Effector CD8-positive, alpha-beta T cell (primary cell): ENCODE data around the gene NPIPB9.
"Not testable (repeated sequence)": the region's sequence is repeated elsewhere in the genome, so short reads cannot be mapped to it uniquely, and the experiment has no call there.

Experiments
- DNase-seq: peaks from one replicate; lab custom pipeline; 2025; lab: John Stamatoyannopoulos, UW
- total RNA-seq, 4 experiments: gene quantifications; one replicate each; lab custom pipeline; 2026; lab: John Stamatoyannopoulos, UW

Gene NPIPB9
- total RNA-seq: 0.18 to 0.68 (median 0.39) reads per million in 4 experiments

DNA sequence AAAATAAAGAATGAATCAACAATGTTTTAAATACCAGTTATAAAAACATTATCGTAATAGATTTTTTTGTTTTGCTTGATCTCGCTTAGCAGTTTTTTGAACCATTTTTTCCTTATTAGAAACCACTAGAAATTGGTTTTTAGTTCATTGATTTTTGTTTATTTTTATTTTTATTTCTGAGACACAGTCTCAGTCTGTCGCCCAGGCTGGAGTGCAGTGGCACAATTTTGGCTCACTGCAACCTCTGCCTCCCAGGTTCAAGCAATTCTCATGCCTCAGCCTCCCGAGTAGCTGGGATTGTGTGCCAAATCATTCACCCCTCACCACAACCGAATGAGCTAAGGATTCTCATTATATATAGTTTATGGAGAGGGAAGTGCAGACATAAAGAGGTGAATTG is at the start of gene NPIPB9:
NPIPB9 (plus strand) TSS at position 301 of the 400 bp plus-strand sequence.
- DNase-seq: not testable (repeated sequence)

DNA sequence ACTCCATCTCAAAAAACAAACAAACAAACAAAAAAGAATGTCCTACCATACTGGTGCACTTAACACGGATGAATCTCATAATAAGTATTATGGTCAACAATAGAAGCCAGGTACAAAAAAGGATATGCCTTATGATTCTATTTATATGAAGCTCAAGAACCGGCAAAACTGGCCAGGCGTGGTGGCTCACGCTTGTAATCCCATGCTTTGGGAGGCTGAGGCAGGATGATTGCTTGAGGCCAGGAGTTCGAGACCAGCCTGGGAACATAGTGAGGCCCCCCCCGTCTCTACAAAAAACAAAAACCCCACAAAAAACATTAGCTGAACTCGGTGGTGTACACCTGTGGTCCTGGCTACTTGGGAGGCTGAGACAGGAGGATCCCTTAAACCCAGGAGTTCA is 47.3 kb upstream of the NPIPB9 start:
- DNase-seq: not testable (repeated sequence)

DNA sequence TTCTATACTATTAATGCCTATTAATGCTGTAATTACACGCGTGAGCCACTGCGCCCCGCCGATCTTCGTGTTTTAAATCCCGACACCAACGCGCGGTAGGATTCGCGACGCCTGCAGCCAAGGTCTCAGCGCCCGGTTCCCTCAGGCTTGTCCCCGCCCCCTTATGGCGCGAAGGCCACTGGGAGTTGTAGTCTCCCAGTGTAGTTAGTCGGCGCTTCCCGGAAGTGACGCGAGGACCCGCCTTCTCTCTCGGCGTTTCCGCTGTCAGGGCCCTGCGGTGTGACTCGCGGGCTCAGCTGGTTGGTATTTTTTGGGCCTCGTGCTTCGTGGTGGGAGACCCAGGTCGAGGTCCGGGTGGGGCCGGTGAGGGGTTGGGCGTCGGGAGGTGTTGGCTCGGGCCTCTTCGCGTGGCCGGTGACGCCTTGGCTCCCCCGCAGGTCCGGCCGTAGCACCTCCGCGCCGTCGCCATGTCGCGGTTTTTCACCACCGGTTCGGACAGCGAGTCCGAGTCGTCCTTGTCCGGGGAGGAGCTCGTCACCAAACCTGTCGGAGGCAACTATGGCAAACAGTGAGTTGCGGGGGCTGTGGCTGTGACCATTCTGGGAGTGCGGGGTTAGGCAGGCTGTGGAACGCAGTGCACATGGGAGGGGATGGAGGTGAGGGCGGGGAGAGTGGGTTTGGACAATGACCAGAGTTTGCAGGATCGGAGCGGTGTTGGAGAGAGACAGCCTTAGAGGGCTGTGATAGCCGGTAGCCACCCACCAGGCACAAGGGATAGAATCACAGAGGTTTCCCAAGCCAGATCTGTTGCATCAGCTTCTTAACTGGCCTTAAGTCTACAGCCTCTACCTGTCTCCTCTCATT is 40.1 kb upstream of the NPIPB9 start, which contains the start of gene EIF3C:
EIF3C (plus strand) TSS at position 245 of the 864 bp plus-strand sequence; CDS start at position 468, 223 bp downstream.
- not testable (repeated sequence) for DNase-seq

DNA sequence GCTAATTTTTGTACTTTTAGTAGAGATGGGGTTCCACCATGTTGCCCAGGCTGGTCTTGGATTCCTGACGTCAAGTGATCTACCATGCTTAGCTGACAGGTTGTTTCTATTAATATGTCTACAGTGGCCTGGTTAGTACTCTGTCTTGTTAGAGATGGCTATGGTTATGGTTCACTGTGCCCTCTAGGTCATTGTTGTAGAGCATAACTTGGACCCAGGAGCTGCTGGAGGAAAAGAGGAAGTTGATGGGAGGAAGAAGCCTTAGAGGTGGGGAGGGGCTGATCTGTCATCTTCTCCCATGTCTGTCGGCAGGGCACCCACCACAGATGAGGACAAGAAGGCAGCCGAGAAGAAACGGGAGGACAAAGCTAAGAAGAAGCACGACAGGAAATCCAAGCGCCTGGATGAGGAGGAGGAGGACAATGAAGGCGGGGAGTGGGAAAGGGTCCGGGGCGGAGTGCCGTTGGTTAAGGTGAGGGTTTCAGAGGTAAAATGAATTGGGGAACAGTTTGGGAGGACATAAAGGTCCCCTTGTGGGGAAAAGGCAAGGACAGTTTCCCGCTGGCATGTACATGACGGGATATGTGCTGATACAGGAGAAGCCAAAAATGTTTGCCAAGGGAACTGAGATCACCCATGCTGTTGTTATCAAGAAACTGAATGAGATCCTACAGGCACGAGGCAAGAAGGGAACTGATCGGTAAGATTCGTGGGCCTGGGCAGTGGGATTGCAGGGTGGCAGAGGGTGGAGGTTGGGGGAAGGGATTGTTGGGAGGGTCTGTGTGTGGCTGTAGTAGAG is 28.5 kb upstream of the NPIPB9 start:
- DNase-seq: not testable (repeated sequence)

DNA sequence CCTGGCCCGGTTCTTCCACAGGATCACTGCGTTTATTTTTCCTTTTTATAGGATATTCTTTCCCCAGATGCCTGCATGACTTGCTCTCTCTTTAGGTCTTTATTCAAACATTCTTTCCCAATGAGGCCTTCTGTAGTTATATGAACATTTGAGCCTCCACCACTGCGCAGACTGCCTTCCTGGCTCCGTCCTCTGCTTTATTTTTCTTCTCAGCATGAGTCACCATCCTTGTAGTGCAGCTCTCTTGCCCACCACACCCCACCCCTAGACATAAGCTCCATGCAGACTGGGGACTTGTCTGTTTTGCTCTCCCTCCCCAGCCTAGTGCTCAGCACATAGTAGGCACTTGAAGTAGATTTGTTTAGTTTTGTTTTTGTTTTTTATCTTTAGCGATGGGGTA is 20.3 kb upstream of the NPIPB9 start:
- not testable (repeated sequence) for DNase-seq

DNA sequence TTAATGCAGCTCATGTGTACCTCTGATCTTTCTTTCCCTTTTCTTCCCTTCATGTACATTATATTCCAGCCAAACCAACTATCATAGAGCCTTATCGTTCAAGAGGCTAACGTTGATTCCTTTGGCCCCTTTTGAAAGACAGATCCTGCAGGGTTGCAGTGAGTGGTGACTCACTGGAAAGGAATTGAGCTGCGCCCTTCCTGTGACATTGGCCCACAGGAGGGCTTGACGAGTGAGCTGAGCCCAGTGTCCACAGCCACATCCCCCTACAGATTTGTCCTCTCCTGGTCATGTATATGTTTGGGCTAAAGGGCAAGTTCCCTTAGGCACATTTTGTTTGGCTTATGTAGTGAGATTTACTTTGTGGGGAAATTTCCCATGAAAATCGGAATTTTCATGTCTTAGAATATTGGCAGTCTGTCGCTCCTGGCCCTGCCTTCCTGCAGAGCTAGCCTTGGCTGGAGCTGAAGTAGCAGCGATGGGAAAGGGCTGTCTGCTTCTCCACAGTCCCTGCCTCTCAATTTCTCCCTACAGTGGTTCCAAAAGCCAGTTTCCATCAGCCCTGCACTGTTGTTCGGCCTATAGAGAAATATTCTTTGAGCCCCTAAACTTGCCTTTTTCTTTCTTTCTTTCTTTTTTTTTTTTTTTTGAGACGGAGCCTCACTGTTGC is 19.0 kb upstream of the NPIPB9 start:
- DNase-seq: not testable (repeated sequence)

DNA sequence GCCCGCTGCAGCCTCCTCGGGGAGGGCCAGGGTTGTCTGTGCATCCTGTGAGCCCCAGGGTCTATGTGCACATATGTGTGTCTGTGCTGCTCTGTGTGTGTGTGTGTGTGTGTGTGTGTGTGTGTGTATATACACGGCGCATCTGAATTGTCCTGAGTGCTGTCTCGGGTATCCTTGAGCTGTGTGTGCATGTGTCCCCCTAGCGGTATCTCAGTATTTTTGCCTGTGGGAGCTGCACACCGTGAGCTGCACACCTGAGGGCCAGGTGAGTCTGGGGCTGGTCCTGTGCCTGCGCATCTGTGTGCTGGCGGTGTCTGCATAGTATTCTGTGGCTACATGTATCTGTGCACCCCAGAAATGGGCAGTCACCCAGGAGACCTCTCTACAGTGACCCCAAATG is 11.8 kb upstream of the NPIPB9 start:
- not testable (repeated sequence) for DNase-seq

DNA sequence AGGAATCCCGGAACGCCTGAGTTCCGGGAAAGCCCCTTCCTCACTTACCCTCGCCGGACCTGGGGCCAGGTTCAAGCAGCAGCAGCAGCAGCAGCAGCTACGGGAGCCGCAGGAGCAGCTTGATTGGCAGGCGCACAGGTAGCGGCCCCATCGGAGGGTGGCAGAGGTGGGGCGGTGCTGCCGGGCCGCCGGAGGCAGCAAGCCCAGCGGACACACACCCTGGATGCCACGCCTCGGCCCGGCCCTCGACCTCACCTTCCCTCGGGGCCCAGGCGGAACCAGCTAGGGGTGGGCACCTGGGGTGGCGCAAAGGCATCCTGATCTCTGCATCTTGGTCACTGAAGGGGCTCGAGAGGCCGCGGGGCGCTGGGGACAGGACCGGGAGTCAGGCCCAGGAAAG is 11.0 kb upstream of the NPIPB9 start:
- not testable (repeated sequence) for DNase-seq

DNA sequence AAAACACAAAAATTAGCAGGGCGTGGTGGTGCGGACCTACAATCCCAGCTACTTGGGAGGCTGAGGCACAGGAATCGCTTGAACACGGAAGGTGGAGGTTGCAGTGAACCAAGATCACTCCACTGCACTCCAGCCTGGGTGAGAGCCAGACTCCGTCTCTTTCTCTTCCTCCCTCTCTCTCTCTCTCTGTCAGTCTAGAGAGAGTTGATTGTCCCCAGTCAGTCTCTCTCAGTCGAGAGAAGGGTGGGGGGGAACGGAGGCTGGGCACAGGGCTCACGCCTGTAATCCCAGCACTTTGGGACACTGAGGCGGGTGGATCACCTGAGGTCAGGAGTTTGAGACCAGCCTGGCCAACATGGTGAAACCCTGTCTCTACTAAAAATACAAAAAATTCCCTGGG is 10.3 kb upstream of the NPIPB9 start:
- DNase-seq: not testable (repeated sequence)

DNA sequence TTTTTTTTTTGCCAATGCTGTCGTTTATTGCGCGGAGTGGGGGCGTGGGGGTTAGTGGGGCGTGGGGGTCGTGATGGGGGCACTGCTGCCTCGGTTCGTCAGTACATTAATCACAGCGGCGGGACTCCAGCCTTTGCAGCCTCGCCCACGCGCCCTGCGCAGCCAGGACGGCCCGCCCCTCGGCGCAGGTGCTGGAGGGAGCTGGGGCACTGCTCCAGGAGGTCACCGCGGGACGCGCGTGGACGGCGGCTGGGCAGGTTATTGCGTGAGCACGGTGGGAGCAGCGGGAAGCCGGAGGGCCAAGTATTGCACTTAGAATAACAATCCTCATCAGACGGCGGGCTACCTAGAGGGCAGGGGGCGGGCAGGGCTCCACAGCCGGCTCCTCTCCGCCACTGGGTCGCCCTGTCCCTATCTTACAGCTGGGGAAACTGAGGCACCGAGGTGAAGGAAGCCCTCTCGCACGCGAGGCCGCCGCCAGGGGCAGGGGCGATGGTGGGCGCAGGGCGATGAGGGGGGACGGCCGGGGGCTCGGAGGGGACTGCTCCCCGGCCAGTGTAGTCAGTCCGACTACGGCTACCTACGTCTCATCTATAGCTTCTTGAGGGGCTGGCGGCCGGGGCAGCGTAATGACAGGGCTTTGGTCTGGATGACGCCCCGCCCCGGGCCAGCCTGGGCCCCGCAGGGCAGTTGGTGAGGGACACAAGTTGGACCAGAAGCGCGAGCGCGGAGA is 4.8 kb upstream of the NPIPB9 start:
- not testable (repeated sequence) for DNase-seq

DNA sequence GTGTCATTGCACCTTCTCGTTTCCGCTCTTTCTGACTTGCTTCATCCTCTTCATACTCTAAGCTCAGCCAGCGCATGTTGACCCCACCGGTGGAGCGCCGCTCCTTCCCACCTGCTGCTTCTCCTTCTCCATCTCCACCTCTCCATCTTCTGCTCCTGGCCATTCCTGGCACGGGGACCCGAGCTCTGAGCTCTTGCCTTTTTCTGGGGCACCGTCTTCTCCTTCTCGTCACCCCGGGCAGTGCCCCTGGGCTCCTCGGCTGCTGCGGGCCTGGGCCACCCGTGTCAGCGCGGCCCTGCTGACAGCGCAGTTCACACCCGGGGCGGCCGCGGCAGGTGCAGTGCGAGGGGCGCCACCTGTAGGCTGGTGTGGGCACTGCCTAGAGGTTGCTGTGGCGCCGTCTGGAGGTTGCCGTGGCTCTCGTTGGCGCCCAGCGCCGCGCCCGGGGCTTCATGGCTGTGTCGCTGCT is 1.6 kb upstream of the NPIPB9 start:
- not testable (repeated sequence) for DNase-seq

DNA sequence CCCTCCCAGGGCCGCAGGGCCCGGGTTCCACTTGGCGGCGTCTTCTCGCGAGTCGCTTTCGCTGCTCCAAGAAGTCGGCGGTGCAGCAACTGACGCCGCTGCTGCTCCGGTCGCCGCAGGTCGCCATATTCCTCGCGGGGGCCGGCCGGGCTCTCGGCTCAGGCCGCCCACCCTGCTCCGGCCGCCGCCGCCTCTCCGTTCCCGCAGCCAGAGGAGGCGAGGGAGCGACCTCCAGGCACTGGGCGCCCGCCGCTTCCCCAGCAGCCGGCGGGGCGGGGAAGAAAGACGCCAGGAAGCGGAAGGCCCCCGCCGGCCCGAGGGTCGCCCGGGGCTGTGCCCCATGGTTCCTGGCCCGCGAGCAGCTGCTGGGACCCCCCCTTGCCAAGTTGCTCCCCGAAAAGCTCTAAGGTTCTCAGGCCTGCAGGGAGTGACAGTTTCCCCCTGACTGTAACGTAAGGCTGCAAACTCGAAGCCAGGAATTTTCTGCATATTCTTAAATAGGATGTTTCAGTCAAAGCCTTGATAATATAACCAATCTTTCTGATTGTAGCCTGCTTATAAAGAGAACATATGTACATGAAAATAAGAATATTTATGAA is 1.0 kb upstream of the NPIPB9 start:
- not testable (repeated sequence) for DNase-seq

DNA sequence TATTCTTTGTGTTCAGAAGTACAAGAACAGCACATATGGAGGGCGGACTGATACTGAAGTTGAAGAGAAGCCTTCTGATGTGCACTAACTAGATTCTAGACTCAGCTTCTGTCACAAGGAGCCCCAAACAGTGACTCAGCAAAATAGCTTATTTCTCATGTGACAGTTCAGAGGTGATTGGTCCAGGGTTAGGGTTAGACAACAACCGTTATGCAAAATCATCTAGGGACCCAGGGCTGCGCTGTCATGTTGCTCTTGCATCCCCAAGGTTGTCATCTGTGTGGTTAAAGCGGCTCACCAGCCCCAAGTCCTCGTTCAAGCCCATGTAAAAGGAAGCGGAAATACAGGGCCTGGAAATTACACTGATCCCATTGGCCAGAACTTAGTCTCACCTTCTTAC is 30.1 kb downstream of the NPIPB9 start:
- not testable (repeated sequence) for DNase-seq

DNA sequence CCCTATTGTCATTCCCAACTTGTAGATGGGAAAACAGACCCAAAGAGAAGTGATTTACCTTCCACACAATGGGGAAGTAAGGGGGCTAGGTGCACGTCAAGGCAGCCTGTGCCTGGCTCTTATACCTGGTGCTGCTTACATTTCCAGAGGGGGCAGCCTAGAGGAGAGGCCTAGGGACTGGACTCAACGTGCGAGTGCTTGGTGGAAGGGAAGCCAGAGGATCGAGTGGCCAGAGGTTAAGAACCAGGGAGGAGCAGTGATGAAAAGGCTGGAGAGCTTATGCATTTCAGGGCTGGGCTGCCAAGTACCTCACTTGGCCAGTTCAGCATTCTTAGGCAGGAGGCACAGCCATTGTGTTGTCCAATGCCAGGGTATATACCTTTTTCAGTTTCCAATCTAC is 30.8 kb downstream of the NPIPB9 start:
- not testable (repeated sequence) for DNase-seq

DNA sequence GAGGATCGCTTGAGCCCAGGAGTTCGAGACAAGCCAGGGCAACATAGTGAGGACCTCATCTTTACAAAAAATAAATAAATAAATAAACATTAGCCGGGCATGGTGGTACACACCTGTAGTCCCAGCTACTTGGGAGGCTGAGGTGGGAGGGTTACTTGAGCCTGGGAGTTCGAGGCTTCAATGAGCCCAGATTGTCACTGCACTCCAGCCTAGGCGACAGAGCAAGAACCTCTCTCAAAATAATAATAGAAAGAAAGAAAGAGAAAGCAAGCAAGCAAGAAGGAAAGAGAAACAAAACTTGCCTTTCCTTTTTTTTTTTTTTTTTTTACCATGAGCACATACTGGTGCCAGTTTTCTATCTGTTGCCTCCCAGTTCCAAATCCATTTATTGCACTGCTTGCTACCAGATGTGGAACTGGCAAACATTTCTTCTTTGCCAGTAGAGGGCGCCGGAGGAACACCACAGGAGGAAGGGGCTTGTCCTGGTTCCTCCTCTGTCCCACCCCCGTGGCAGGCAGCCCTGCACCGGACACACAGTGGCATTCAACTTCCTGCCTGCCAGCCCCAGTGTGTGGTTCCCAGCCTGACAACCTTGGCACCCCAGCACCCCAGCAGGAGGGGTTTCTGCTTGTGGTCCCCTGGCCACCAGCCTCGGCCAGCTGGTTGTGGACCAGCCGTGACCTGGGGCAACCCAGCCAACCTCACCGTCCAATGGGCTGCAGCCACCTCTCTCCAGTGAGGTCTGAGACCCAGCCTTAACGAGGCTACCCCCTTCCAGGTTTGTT is 50.8 kb downstream of the NPIPB9 start:
- DNase-seq: peak; percentile 38

DNA sequence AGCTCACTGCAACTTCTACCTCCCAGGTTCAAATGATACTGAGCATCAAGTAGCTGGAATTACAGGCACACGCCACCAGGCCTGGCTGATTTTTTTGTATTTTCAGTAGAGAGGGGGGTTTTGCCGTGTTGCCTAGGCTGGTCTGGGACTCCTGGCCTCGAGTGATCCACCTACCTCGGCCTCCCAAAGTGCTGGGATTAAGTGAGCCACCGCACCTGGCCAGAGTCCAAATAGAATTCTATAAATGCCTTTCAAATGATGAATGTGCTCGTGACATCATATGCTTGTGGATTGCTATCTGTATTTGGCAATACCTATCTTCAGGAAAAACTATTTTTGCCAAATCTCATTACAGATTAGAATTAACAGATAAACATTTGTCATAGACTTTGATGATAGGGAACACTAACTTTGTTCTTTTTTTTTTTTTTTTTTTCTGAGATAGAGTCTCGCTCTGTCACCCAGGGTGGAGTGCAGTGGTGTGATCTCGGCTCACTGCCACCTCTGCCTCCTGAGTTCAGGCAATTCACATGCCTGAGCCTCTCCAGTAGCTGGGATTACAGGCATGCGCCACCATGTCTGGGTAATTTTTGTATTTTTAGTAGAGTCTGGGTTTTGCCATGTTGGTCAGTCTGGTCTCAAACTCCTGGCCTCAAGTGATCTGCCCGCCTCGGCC is 56.0 kb downstream of the NPIPB9 start:
- not testable (repeated sequence) for DNase-seq

DNA sequence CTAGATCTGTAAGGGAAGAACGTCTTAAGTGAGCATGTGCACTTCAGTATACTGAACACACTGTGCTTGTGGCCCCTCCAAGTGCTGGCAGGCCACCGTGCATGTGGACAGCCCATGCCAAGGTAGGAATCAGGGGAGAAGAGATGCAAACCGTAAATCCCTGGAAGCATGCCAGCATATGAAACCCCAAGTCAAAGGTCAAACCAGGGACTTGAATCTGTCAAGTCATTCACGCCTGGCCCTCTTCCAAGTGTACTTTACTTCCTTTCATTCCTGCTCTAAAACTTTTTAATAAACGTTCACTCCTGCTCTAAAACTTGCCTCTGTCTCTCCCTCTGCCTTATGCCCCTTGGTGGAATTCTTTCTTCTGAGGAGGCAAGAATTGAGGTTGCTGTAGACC is 68.4 kb downstream of the NPIPB9 start:
- no peak for DNase-seq

DNA sequence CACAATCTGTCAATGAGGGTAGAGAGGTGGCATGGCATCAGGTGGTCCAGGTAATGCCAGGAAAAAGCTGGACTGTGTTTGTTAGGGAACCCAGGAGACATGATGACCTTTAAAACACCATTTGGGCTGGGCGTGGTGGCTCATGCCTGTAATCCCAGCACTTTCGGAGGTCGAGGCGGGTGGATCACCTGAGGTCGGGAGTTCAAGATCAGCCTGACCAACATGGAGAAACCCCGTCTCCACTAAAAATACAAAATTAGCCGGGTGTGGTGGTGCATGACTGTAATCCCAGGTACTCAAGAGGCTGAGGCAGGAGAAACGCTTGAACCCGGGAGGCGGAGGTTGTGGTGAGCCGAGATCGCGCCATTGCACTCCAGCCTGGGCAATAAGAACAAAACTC is 69.0 kb downstream of the NPIPB9 start:
- not testable (repeated sequence) for DNase-seq

DNA sequence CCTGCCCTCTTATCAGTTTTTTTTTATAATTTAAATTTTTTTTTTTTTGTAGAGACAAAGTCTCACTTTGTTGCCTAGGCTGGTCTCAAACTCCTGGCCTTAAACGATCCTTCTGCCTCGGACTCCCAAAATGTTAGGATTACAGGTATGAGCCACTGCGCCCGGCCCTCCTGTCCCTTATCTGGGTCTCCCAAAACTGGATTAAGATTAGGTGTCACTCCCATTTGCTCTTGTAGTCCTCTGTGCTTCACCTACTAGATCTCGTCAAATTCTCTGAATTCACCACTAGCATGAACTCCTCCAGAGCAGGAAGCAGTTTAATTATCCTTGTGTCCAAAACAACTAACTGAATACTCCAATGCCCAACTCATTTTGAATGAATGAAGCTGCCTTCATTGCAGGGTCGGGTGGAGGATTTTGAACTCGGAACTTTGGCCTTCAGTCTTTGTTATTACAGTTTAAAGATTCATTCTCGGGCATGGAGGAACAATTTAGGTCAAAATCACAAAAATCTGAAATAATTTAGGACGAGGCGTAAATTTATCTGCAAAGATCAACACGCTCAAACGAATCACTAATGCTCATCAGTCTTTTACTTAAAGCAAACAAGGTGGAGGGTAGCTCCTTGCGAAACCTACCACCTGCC is 70.4 kb downstream of the NPIPB9 start:
- DNase-seq: no peak
